Spinal cord (tissue), 10 donors: ENCODE results near the gene ATXN10. TPM values are rescaled to one million over a fixed set of nuclear protein-coding genes. Genes with fewer than 3 reads are reported as not detected.

Experiments used
- DNase-seq, 6 donors: peaks; one replicate each; pipeline versions ENCODE4 v3.0.0 to v3.0.0-alpha.2; 2013 to 2015; ENCODE audit warnings: low spot score in 6 of 6, low read depth in 4 of 6
- H3K27ac ChIP-seq: one replicate; pipeline ENCODE4 v1.5.1; 2013; ENCODE audit warnings: low read depth, low read length, control low read depth
- H3K27me3 ChIP-seq: one replicate; pipeline ENCODE4 v1.6.1; 2013; ENCODE audit warnings: low read length; ENCODE audit not compliant: control insufficient read depth, insufficient read depth
- H3K36me3 ChIP-seq: one replicate; pipeline ENCODE4 v1.6.1; 2013; ENCODE audit warnings: low read length; ENCODE audit not compliant: control insufficient read depth, insufficient read depth
- H3K4me1 ChIP-seq: one replicate; pipeline ENCODE4 v1.6.1; 2013; ENCODE audit warnings: low read length; ENCODE audit not compliant: control insufficient read depth, insufficient read depth
- H3K4me3 ChIP-seq: one replicate; pipeline ENCODE4 v1.5.1; 2013; ENCODE audit warnings: low read depth, low read length, control low read depth
- H3K9me3 ChIP-seq: one replicate; pipeline ENCODE4 v1.6.1; 2013; ENCODE audit warnings: low read length; ENCODE audit not compliant: control insufficient read depth, insufficient read depth
- WGBS: methylation state at CpG from one replicate; pipeline ENCODE4 v1.1.5; 2013; ENCODE audit warnings: missing lambda C conversion rate; ENCODE audit not compliant: insufficient coverage; 5-methylcytosine and 5-hydroxymethylcytosine counted together
- polyA plus RNA-seq, 2 donors: library from polyadenylated mRNA; unstranded; fragments of 120-200 nt; gene quantifications; one replicate each; pipeline ENCODE4 v1.2.1, GENCODE V29; 2013; ENCODE audit not compliant: insufficient read length in 2 of 2
- total RNA-seq, 2 donors: library from RNA; depleted of rRNA in 1 of 2; stranded (reverse); fragments of 120-200 nt in 1 of 2; fragments of >200 nt in 1 of 2; gene quantifications; one replicate each; pipeline versions ENCODE4 v1.2.3 to v1.2.4, GENCODE V29; 2013 to 2014
- donor health status: healthy.

Gene ATXN10
- total and polyA plus RNA-seq, 4 donors = 163 to 428 (median 339) TPM

- Histone ChIP-seq H3K27ac (no peak overlapping the region), H3K36me3 (peaks cover 22% of the 10 kb centered on the region), H3K4me1 (no peaks in the 10 kb centered on the region), H3K9me3 (no peaks in the 10 kb centered on the region), H3K4me3 (no peak overlapping the region), H3K27me3 (no peaks in the 10 kb centered on the region)
- no peak for DNase-seq
- no CpG with 5 or more reads among the region's 1 CpG for WGBS
These were observed 72.1 kb downstream of the ATXN10 start for GRCh38 chr22:45743687-45744086.

DNA sequence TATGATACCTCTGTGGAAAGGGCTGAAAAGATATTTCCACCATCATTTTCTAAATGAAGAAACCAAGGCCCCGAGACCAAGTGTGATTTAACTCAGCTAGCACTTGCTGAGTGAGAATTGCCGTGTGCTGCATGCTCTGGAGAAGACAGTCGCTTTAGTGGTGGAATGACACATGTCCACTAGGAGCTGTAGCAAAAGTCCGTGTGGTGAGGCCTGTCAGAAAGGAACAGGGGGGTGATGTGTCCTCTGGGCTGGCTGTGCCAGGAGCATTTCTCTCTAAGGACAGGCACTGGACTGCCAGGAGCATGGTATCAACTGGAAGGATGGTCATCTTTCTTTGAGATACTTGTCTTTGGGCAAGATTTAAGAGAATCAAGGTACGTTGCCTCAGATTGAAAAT, 72.8 kb downstream of the ATXN10 start:
- Histone ChIP-seq H3K4me3 (no peak overlapping the region), H3K9me3 (no peaks in the 10 kb centered on the region), H3K27me3 (no peaks in the 10 kb centered on the region), H3K36me3 (peaks cover 21% of the 10 kb centered on the region), H3K4me1 (no peaks in the 10 kb centered on the region), H3K27ac (no peak overlapping the region)
- 70% methylated on average over 4 of the region's 5 CpGs for WGBS
- DNase-seq = no peak

DNA sequence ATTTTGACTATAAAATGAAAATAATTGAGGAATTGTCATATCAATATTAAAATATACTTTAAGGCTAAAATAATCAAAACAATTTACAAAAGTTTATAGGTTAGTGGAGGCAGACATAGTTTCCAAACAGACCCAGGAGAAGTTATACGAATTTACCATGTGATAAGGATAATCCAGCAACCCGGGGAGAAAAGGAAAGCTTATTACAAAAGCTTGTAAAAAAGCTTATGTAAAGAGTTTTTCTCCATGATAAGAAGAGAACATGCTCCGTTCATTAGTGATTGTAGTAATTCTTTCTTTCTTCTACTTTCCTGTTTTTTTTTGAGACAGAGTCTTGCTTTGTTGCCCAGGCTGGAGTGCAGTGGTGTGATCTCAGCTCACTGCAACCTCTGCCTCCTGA, 79.0 kb downstream of the ATXN10 start:
- Histone ChIP-seq H3K27me3 (no peaks in the 10 kb centered on the region), H3K9me3 (no peaks in the 10 kb centered on the region), H3K4me3 (no peak overlapping the region), H3K27ac (no peak overlapping the region), H3K36me3 (peaks cover 10% of the 10 kb centered on the region), H3K4me1 (no peaks in the 10 kb centered on the region)
- 100% methylated on average over 2 of the region's 3 CpGs for WGBS
- DNase-seq = no peak

DNA sequence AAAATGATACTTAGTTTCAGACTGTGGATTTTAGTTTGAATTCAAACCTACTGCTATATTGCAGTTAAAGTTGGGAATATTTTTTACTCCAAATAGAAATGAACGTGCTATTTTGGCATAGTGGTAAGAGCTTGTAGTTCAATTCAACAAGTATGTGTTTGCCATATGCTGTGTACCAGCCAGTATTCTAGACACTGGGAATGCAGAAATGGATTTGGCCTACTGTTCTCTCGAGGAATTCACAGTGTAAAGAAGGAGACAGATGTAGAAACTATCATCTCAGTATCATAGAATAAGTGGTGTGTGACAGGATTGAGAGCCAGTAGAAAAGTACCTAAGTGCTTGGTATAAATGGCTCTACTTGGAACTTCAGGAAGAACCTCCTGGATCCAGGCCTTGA, 80.4 kb downstream of the ATXN10 start:
- no CpG with 5 or more reads among the region's 2 CpGs for WGBS
- peak in 1 of 6 donors; percentile 83 for DNase-seq

DNA sequence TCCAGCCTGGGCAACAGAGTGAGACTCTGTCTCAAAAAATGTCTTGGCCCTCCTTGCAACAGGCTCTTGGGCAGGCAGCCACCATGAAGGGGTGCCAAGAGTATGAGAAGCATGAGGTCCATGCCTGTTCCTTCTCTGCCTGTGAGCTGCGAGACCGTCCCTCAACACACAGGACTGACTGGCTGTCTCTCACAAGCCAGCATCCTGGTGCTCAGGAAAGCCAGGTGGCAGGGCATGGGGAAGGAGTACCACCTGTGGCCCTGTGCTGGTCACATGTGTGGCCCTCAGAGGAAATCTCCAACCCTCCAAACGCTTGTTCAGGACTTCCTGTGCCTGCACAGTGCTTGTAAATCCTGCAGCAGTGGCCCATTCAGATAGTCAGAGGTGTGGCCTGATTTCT, 83.2 kb downstream of the ATXN10 start:
- Histone ChIP-seq H3K27ac (no peak overlapping the region), H3K36me3 (peaks cover 11% of the 10 kb centered on the region), H3K27me3 (no peaks in the 10 kb centered on the region), H3K4me3 (no peak overlapping the region), H3K4me1 (peaks cover 10% of the 10 kb centered on the region), H3K9me3 (no peaks in the 10 kb centered on the region)
- DNase-seq = no peak
- 78% methylated on average over 3 of the region's 3 CpGs for WGBS

More for the DNA sequence above, 80.4 kb downstream of the ATXN10 start:
- Histone ChIP-seq H3K36me3 (peaks cover 10% of the 10 kb centered on the region), H3K9me3 (no peaks in the 10 kb centered on the region), H3K4me1 (peaks cover 3% of the 10 kb centered on the region), H3K27me3 (no peaks in the 10 kb centered on the region), H3K4me3 (no peak overlapping the region), H3K27ac (no peak overlapping the region)

- H3K9me3 ChIP-seq = no peaks in the 10 kb centered on the region
- H3K4me1 ChIP-seq = peaks cover 10% of the 10 kb centered on the region
- H3K4me3 ChIP-seq = no peak overlapping the region
- no peak for DNase-seq
- WGBS = no CpG with 5 or more reads among the region's 1 CpG
- peaks cover 9% of the 10 kb centered on the region for H3K36me3 ChIP-seq
- H3K27ac ChIP-seq = peak overlapping the region; percentile 38
- H3K27me3 ChIP-seq = no peaks in the 10 kb centered on the region
These were observed 84.9 kb downstream of the ATXN10 start for GRCh38 chr22:45756558-45756957.

DNA sequence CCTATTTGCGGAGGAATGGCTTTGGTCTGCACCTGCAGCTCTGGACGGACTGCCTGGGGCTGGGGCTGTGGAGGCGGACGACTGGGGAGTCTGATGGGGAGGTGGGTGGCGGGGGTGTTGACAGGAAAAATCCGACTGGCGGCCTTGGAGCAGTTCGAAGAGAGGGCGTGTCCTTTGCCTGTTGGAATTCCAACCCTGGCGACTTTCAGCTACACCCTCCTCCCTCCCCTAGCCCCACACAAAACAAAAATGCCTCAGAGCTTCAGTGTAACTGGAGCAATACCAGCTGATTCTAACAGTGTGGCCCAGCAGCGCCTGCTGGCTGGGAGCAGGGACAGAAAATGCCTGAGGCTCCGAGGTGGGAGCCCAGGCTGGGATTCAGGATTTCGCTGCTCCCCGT, 85.4 kb downstream of the ATXN10 start:
- Histone ChIP-seq H3K4me3 (no peak overlapping the region), H3K4me1 (peaks cover 10% of the 10 kb centered on the region), H3K36me3 (peaks cover 9% of the 10 kb centered on the region), H3K9me3 (no peaks in the 10 kb centered on the region), H3K27ac (peak overlapping the region; percentile 38), H3K27me3 (no peaks in the 10 kb centered on the region)
- DNase-seq = peak in 4 of 6 donors; percentile 5 to 72 (median 26)
- 22% methylated on average over 9 of the region's 14 CpGs for WGBS

DNA sequence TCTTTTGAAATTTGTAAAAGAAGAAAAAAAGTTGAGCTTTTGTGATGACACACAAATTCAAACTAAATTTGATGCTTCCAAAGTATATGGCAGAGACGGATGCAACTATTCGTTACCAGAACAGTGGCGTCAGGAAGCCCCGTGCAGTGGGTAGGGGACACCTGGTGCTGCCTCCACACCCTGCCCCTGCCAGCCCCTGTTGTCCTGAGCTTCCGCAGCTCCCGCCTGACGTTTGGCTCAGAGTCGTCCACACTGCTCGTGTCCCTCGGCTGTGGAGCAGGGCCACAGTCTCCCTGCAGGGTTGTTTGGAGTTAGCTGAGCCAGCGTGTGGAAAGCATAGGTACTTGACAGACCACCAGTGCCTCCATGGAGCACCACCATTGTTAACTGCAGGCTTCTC, 86.3 kb downstream of the ATXN10 start:
- no peak overlapping the region for H3K4me3 ChIP-seq
- H3K4me1 ChIP-seq = peaks cover 15% of the 10 kb centered on the region
- no peak overlapping the region for H3K27ac ChIP-seq
- 64% methylated on average over 11 of the region's 11 CpGs for WGBS
- DNase-seq = no peak
- H3K9me3 ChIP-seq = no peaks in the 10 kb centered on the region
- no peaks in the 10 kb centered on the region for H3K27me3 ChIP-seq
- H3K36me3 ChIP-seq = peaks cover 14% of the 10 kb centered on the region

- Histone ChIP-seq H3K4me1 (peaks cover 15% of the 10 kb centered on the region), H3K36me3 (peaks cover 21% of the 10 kb centered on the region), H3K9me3 (no peaks in the 10 kb centered on the region), H3K4me3 (no peak overlapping the region), H3K27me3 (no peaks in the 10 kb centered on the region), H3K27ac (no peak overlapping the region)
- DNase-seq = peak in 1 of 6 donors; percentile 53
- 79% methylated on average over 6 of the region's 7 CpGs for WGBS
These were observed 87.0 kb downstream of the ATXN10 start for GRCh38 chr22:45758603-45759002.

GRCh38 chr22:45760682-45761081, 89.0 kb downstream of the ATXN10 start:
- Histone ChIP-seq H3K4me3 (no peak overlapping the region), H3K27ac (no peak overlapping the region), H3K27me3 (no peaks in the 10 kb centered on the region), H3K9me3 (no peaks in the 10 kb centered on the region), H3K4me1 (peaks cover 15% of the 10 kb centered on the region), H3K36me3 (peaks cover 21% of the 10 kb centered on the region)
- no peak for DNase-seq
- WGBS = 90% methylated on average over 2 of the region's 2 CpGs
